22Rv1 (cell line): ENCODE data around the gene FHL1.

Experiments used
- CTCF ChIP-seq: fragments of 450-650 bp; IDR thresholded peaks from 2 replicates; pipeline ENCODE4 v1.5.1; 2017; ENCODE audit warnings: mild to moderate bottlenecking
- ZFX ChIP-seq: fragments of 450-650 bp; IDR thresholded peaks from 2 replicates; pipeline ENCODE4 v1.6.1; 2017; ENCODE audit warnings: antibody characterized with exemption, borderline replicate concordance

GRCh38 chrX:136182414-136182813 is 35.1 kb downstream of the FHL1 start:
- TF ChIP-seq CTCF (no peak), ZFX (no peak)
